NCI-H345 (cell line): ENCODE data around the gene RPL37A.

Experiments
- DNase-seq: peaks from one replicate; lab custom pipeline; 2025; lab: John Stamatoyannopoulos, UW

Gene RPL37A

DNA sequence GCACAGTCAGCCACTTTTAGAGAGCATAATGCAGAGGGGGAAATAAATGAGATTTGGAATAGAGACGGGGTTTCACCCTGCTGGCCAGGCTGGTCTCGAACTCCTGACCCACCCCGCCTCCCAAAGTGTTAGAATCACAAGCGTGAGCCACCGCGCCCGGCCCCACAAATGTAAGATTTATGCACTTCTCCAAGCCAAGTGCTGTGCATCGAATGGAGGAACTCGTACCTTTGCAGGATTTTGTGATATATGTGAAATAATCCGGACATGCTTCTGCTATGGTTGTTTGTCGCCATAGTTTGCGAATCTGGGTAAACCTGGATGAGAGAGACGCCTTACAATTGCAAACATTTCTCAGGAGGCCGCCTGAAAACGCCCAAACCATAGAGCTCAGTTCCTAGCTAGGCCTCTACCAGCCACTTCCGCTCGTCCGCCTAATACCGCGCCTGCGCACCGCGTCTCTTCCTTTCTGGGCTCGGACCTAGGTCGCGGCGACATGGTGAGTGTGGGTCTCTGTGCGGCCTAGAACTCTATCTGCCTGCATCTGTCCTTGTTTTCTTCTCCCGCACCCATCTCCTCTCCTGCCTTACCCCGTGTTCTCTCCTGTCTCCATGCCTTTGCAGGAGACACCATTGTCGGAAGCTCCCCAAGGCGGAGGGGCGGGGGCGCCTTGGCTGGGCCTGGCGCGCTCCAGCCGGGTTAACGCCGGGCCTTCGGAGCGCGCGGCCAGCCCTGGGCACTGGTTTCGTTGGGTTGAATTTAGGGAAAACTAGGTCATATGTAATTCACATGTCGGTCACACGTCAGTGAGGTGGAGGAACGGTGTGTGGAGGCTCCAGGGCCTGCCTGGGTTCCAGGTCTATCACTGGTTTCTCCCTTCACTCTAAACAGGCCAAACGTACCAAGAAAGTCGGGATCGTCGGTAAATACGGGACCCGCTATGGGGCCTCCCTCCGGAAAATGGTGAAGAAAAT lies at the start of gene RPL37A:
RPL37A (plus strand) TSS at position 466 of the 974 bp plus-strand sequence; CDS start at position 497, 31 bp downstream.
- DNase-seq, result peak; percentile 95

GRCh38 chr2:216450346-216450745 lies 48.3 kb upstream of the RPL37A start:
- DNase-seq, result no peak

- no peak for DNase-seq
Measured at GRCh38 chr2:216450784-216451183, 47.9 kb upstream of the RPL37A start.

DNA sequence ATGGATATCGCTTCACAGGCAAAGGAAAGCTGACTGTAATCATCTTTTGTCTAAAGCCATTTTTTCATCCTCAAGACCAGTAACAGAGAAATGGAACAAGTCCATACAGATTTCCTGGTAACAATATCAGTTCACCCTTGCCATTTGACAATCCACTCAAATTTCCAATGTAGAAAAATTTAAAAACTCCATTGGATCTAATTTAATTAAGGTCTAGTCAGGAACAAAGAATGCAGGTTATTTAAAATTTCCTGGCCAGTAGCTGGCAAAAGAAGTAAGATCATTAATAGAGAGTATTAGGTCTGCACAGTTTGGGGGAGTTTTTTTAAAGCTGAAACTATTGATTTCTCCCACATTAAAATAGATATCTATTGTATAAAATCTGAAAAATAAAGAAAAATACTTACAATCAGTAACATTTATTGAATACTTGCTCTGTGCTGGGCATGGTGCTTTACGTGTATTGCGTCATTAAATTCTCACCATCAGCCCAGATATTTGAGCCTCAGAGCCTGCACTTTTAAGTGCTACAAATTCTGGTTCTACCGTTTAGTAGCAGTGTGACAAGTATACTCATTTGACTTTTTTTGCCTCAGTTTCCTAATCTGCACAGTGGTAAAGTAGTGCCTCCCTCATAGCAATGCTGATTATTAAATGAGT lies 44.6 kb upstream of the RPL37A start:
- DNase-seq, result no peak

DNA sequence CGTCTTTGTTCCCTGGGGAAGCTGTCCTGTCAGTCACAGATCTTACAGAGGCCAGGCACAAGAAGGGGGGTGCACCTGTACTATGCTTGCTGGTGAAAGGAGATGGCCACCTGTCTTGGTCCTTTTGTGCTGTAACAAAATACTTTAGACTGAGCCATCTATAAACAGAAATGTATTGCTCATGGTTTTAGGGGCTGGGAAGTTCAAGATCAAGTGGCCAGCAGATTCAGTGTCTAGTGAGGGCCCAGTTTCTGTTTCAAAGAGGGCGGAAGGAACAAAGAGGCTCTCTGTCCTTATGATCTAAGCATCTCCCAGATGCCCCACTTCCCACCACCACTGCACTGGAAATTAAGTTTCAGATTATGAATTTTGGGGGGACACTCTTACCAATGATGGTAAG lies 35.5 kb upstream of the RPL37A start:
- DNase-seq, result no peak

GRCh38 chr2:216464104-216464720 lies 34.4 kb upstream of the RPL37A start:
- DNase-seq, result no peak

DNA sequence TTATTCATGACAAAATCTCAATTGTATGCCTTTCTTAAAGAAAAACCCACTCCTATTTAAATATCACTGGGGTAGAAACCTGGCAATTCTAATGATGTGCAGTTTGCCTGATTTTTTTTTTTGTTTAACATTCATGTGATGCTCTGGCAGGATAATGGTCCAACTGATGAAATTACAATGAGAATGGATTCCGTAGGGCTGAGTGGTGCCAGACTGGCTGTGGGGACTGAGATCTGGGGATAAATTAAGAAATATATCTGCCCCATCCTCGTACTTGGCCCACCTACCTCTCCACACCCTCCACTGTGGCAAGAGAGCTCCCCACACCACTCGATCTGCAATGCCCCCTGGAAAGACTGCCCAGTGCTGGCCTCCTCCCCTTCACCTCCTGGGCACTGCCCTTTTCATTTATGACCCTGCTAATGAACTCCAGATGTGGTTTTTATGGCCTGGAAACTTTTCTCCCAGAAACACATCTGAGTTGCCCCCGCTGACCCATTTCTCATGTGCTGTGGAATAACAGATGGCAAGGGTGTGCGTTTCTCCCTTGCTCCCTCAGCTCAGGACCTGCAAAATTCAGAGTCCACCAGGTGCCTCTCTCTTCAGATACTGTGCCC lies 33.0 kb upstream of the RPL37A start:
- DNase-seq, result no peak

- DNase-seq, result no peak
Measured at GRCh38 chr2:216467845-216468244, 30.8 kb upstream of the RPL37A start.

DNA sequence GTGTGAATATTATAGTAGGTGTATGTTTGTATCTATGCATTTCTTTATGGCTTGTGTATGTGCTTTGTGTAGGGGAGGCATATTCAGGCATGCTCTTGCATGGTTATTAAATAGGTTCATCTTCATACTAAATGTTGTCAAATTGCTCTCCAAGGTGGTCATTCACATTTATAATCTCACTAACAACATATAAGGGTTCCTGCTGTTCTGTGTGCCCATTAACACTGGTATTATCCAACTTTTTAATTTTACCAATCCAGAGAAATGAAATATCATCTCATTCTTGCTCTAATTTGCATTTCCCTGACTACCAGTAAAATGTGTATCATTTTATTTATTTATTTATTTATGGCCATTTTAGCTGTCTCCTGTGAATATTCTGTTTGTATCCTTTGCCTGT lies 29.0 kb upstream of the RPL37A start:
- no peak for DNase-seq

DNA sequence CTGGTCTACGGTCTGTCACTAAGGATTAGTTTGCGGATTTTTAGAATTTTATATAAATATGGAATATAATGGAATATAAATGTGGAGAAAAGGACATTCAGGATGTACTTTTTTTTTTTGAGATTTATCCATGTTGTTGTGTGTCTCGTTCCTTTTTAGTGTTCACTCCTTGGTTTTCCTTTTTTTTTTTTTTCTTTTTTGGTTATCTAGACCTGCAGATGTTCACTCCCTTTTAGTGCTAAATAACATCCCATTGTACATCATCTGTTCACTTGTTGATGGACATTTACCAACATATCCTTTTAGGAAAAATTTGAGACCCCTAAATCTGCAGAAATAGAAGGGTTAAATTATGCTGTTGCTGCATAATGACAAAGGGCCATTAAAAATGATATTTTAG lies 25.5 kb upstream of the RPL37A start:
- no peak for DNase-seq

DNA sequence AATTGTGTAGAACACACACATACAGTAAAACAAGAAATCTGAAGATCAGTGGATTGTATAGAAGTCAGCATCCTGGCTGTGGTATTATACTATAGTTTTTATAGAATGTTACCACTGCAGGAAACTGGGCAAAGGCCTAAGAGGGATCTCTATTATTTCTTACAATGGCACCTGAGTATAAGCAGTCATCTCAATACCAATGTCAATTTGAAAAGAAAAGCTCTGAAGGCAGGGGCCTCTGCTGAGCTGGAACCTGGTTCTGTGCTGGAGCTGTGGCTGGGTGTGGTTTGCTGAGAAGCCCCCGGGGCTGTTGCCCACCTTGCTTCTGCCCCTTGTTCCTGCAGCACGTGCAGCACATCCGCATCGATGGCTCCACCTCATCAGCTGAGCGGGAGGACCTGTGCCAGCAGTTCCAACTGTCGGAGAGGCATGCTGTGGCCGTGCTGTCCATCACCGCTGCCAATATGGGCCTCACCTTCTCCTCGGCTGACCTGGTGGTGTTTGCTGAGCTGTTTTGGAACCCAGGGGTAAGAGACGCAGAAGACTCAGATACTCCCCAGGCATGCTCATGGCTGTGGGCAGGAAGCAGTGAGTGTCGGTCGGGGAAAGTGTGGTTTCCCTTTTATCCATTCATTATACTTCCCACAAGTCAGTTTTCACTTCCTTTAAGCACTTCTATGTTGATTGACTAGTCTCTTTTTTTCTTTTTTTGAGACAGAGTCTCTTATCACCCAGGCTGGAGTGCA lies 23.5 kb upstream of the RPL37A start:
- DNase-seq, result no peak

- DNase-seq, result no peak
Measured at GRCh38 chr2:216475767-216476166, 22.9 kb upstream of the RPL37A start.

- no peak for DNase-seq
Measured at GRCh38 chr2:216477283-216478035, 21.2 kb upstream of the RPL37A start.

DNA sequence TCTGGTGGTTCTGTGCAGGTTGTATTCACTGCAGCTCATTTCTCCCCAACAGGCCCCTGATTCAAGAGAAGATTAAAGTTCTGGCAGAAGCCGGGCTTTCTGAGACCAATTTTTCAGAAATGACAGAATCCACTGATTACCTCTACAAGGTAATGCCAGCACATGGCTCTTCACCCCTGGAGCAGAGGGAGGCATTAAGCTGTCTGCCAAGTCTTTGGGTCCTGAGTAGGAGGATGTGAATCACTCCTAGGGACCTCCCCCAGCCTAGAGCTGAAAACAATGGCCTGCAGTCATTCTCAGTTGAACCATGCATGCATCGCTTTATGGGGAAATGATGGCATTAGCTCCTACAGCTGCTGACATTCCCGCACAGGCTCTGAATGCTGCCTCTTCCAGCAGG lies 20.5 kb upstream of the RPL37A start:
- DNase-seq, result no peak

GRCh38 chr2:216478791-216479190 lies 19.9 kb upstream of the RPL37A start:
- no peak for DNase-seq

- DNase-seq, result no peak
Measured at GRCh38 chr2:216480221-216480620, 18.4 kb upstream of the RPL37A start.

DNA sequence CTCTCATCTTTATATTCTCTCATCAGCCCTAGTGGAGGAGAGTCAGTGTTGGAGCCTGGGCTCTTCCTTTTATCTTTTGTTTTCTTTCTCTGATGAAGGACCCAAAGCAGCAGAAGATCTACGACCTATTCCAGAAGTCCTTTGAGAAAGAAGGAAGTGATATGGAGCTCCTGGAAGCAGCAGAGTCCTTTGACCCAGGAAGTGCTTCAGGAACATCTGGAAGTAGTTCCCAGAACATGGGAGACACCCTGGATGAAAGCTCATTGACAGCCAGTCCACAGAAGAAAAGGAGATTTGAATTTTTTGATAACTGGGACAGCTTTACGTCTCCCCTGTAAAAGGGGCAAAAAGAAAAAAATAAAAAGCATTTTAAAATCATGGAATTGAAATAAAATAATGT lies 16.0 kb upstream of the RPL37A start:
- no peak for DNase-seq

GRCh38 chr2:216485237-216485636 lies 13.4 kb upstream of the RPL37A start:
- DNase-seq, result no peak

DNA sequence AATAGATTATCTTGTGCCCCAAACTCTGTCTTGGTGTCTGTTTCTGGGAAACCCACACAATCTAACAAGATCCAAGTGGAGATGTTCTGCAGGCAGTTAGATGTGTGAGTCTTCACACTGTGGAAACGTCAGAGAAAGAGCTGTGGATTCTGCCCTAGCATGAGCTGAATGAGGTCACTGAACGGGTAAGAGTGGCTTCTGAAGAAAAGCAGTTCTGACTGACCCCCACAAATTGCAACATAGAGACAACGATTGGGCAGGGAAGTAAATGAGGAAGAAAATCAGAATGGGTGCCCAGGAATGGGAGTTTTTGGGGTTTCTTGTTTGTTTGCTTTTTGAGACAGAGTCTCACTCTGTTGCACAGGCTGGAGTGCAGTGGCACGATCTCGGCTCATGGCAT lies 12.9 kb upstream of the RPL37A start:
- no peak for DNase-seq

DNA sequence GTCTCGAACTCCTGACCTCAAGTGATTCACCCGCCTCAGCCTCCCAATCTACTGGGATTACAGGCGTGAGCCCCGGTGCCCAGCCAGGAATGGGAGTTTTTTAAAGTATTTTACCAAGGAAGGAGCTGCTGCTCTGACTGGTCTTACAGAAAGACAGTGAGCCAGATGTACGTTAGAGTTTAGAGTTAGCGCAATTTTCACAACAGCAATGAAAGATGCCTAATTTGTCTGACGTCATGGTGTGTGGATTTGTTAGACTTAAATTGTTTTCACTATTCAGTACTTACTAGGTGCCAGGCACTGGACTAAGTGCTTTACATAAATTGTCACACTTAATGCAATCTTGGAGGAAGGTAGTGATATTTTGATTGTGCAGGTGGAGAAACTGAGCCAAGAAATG lies 12.4 kb upstream of the RPL37A start:
- DNase-seq, result no peak

GRCh38 chr2:216486708-216487107 lies 11.9 kb upstream of the RPL37A start:
- no peak for DNase-seq
